NK-92 (cell line): Measurements from ENCODE around the gene RPLP1.

ENCODE experiments used
- DNase-seq: peaks from one replicate; lab custom pipeline; 2025; ENCODE audit not compliant: unreplicated experiment; lab: John Stamatoyannopoulos, UW

The RPLP1 gene

DNA sequence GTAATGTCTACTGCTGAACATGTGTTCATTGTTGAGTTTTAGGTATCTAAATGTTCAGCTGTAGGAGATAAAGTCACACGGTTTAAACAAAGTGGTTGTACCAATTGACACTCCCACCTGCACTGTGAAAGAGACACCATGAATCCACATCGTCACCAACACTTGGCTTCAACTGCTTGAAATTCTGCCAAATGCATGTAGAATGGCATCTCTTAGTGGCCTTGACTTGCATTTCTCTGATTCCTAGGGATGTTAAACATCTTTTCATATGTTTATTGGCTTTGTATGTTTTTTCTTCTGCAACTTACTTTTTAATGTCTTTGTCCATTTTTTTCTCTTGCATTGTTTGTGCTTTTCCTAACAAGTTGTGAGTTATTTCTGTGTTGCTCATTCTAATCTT is 43.4 kb downstream of the RPLP1 start:
- DNase-seq = no peak

DNA sequence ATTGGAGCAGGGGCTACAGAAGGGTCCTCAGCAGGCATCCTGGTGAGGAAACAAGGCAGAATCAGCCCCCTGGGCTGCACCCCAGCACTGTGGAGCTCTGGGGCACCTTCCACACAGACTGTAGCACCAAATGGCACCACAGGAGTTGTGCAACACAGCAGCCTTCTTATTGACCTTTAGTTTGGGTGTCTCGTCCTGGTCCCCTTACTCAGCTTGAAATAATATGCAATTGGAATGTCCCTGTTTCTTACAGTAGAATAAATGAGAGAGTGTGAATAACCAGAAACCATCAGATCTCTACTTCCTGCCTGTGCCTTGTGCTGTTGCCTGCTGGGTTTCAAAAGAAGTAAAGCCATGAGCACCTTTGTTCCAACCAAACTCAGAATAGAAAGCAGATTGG is 44.5 kb downstream of the RPLP1 start:
- DNase-seq = no peak

DNA sequence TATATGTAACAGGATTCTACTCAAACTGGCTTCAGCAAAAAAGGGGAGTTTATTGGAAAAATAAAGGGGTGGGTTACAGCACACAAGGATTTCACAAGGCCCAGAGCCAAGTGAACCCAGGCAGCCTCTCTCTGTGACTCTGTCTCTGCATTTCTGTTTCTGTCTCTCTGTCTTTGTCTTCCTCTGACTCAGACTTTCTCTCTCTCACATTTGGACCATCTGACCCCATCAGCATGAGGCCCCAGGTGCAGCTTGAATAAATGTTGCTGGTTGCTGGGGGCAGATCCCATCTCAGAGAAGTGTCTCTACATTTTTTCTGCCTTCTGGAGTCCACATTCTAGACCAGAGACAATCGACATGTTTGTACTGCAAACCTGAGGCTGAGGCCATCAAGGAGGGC is 45.0 kb downstream of the RPLP1 start:
- DNase-seq = no peak

- no peak for DNase-seq
Measured at GRCh38 chr15:69498282-69498681, 45.7 kb downstream of the RPLP1 start.

GRCh38 chr15:69498987-69499386 is 46.4 kb downstream of the RPLP1 start:
- no peak for DNase-seq

GRCh38 chr15:69499521-69500211 is 47.0 kb downstream of the RPLP1 start:
- DNase-seq = no peak

DNA sequence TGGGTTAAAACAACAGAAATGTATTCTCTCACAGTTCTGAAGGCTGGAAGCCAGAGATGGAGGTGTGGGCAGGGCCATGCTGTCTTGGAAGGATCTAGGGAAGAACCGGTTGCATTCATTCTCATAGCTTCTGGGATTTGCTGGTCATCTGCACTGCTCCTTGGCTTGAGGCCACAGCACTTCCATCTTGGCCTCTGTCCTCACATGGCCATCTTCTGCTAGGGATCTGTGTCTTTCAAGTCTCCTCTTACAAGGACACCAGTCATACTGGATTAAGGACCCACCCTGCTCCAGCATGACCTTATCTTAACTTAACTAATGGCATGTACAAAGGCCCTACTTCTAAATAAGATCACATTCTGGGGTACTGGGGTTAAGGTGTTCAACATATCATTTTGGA is 47.7 kb downstream of the RPLP1 start:
- DNase-seq = no peak

- DNase-seq = no peak
Measured at GRCh38 chr15:69501456-69501855, 48.8 kb downstream of the RPLP1 start.

DNA sequence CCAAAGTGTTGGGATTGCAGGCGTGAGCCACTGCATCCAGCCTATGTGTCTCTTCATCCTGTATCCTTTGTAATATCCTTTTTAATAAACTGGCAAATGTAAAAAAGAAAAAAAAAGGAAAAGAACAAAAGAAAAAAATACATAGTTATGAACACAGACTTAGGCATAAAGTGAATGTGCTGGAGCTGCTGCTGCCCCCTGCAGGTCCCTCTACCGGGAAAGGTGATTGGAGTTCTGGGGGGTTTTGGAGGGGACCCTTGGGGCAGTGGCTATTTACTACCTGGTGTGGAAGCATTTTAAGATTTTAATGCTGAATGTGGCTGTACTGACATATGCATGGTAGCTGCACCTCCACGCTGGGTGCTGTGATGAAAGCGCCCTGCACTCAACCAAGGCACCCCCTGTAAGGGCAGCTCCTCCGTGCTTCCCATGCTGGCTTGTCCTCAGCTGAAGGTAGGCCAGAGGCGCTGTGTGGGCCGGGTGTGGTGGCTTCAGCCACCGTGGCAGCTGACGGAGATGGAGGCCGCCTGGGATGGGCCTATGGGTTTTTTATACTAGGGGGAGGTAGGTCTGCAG is 49.9 kb downstream of the RPLP1 start:
- no peak for DNase-seq

DNA sequence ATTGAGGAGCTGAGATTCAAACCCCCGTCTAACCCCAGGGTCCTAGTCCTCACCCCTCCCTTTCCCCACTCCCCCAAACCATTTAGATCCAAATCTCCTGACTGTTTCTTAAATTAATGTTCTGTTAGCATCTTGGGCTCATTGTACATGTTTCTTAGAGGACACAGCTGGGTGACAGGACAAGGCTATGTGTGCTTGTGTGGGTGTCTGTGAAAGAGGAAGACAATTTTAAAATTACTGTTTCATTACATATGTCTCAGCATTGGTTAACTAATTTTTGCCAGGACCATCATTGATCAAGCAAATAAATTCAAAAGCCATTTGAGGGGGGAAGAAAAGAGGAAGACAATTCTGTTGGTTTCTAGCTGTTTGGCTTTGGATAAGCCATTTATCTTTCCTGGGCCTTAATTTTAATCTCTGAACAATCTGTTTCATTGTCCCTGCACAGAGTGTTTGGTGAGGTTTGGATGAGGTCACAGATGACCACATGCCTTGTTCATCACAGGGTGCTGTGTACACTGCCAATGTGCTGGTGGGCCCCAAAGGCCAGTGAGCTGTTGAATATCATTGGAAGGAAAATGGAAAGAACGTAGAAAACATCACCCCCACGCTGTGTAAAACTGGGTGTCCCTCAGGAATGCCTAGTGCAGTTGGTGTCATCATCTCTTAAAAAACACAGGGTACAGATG is 51.9 kb downstream of the RPLP1 start:
- no peak for DNase-seq
